ENCODE data around the gene CACNA1C. TPM values are rescaled to one million over a fixed set of nuclear protein-coding genes. Genes with fewer than 3 reads are reported as not detected.

Gene CACNA1C
- total RNA-seq, 1 experiment from 2014 or later: 3.7 TPM

DNA sequence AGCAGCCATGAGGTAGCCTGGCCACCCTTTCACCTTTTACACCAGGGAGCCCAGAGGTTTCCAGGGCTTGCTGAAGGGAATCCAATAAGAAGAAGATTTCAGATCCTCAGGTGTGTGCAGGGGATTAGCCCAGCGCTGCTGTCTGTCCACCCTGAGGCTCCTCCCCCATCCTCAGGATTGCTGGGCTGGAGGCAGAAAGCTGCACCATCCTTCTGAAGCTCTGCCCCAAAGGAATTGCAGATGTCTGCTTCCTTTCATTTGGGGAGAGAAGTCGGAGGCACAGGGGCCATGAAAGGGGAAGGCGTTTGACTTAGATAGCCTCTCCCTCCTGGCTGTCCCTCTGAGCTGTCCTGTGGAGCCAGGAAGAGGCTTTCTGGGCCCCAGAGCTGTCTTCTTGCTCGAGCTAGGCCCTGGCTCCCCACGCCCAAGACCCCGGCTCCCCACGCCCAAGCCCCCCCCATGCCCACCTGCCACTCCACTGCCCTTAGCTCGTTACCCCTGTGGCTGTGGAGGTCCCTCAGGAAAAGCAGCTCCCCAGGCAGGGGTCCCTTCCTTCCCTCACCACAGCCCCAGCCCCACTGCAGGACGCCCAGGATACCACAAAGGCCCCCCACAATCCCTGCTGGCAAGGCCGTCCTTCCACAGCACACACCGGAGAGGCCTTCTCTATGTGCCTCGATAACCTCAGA, 359.0 kb downstream of the CACNA1C start:
- Histone ChIP-seq H3K4me1 (ENCODE audit: insufficient read depth, low read length, poor library complexity, severe bottlenecking) (no peaks in the 10 kb centered on the region), H3K4me3 (ENCODE audit: low read depth, low read length, poor library complexity, severe bottlenecking) (no peak overlapping the region), H3K9me3 (ENCODE audit: low read depth, low read length, poor library complexity, severe bottlenecking) (no peaks in the 10 kb centered on the region), H3K27me3 (replicated peaks; ENCODE audit: insufficient read depth, low read depth, low read length, poor library complexity) (no peaks in the 10 kb centered on the region), H3K36me3 (ENCODE audit: insufficient read depth, low read length, poor library complexity, severe bottlenecking) (no peaks in the 10 kb centered on the region), H3K27ac (ENCODE audit: low read depth, low read length, poor library complexity, severe bottlenecking) (no peak overlapping the region)
- intact Hi-C loops (cut with micrococcal nuclease; ENCODE audit: unreplicated experiment): no loop called here
- ChIA-PET CTCF (no interaction called here), POLR2A (ENCODE audit: low non-redundant PET) (no interaction called here)
- BruUV-seq (replicated peaks): no TSS peak
- no peak for TF ChIP-seq CTCF (conservative IDR thresholded peaks at IDR 0.05; ENCODE audit: low read depth, low read length)
- DNase-seq (ENCODE audit: low spot score): no peak

GRCh38 chr12:2412305-2412643, 359.5 kb downstream of the CACNA1C start:
- Histone ChIP-seq H3K4me3 (ENCODE audit: low read depth, low read length, poor library complexity, severe bottlenecking) (no peak overlapping the region), H3K9me3 (ENCODE audit: low read depth, low read length, poor library complexity, severe bottlenecking) (no peaks in the 10 kb centered on the region), H3K4me1 (ENCODE audit: insufficient read depth, low read length, poor library complexity, severe bottlenecking) (no peaks in the 10 kb centered on the region), H3K27me3 (replicated peaks; ENCODE audit: insufficient read depth, low read depth, low read length, poor library complexity) (no peaks in the 10 kb centered on the region), H3K36me3 (ENCODE audit: insufficient read depth, low read length, poor library complexity, severe bottlenecking) (no peaks in the 10 kb centered on the region), H3K27ac (ENCODE audit: low read depth, low read length, poor library complexity, severe bottlenecking) (no peak overlapping the region)
- intact Hi-C loops (cut with micrococcal nuclease; ENCODE audit: unreplicated experiment): no loop called here
- no TSS peak for BruUV-seq (replicated peaks)
- DNase-seq (ENCODE audit: low spot score): no peak
- TF ChIP-seq EZH2 (IDR thresholded peaks at IDR 0.05; ENCODE audit: borderline replicate concordance, low read depth, low read length, poor library complexity, severe bottlenecking) (no peak), CTCF (conservative IDR thresholded peaks at IDR 0.05; ENCODE audit: low read depth, low read length) (no peak)
- ChIA-PET CTCF (no interaction called here), POLR2A (ENCODE audit: low non-redundant PET) (no interaction called here)

DNA sequence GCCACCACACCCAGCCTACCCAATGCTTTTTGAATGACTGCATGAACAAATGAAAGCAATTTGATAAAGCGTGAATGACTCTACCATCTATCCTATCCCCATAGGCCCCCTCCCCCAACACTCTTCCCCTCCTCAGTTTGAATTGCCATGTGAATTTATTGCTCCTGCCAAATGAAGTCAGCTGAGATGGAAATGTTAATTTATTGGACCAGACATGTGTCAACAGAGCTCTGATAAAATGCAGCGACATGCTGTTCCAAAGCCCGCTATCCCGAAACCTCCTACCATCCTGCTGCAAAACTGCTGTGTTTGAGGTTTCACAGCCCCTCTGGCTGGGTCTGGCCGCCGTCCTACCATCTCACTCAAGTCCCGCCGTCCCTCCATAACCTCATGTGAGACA, 360.5 kb downstream of the CACNA1C start:
- H3K27me3 ChIP-seq (replicated peaks; ENCODE audit: insufficient read depth, low read depth, low read length, poor library complexity): no peaks in the 10 kb centered on the region
- no peak overlapping the region for H3K27ac ChIP-seq (ENCODE audit: low read depth, low read length, poor library complexity, severe bottlenecking)
- no peaks in the 10 kb centered on the region for H3K36me3 ChIP-seq (ENCODE audit: insufficient read depth, low read length, poor library complexity, severe bottlenecking)
- ChIA-PET POLR2A (ENCODE audit: low non-redundant PET) (interaction anchor here (0.6 kb wide), 1 partner anchor 338 kb away, joined by 3 read pairs; no protein-coding TSS in a partner anchor), CTCF (no interaction called here)
- BruUV-seq (replicated peaks): no TSS peak
- H3K4me1 ChIP-seq (ENCODE audit: insufficient read depth, low read length, poor library complexity, severe bottlenecking): no peaks in the 10 kb centered on the region
- DNase-seq (ENCODE audit: low spot score): no peak
- intact Hi-C loops (cut with micrococcal nuclease; ENCODE audit: unreplicated experiment): no loop called here
- H3K4me3 ChIP-seq (ENCODE audit: low read depth, low read length, poor library complexity, severe bottlenecking): no peak overlapping the region
- TF ChIP-seq EZH2 (IDR thresholded peaks at IDR 0.05; ENCODE audit: borderline replicate concordance, low read depth, low read length, poor library complexity, severe bottlenecking) (no peak), CTCF (conservative IDR thresholded peaks at IDR 0.05; ENCODE audit: low read depth, low read length) (no peak)
- no peaks in the 10 kb centered on the region for H3K9me3 ChIP-seq (ENCODE audit: low read depth, low read length, poor library complexity, severe bottlenecking)

Measured in A673 (cell line).